Astrocyte (in vitro differentiated cells and primary cell): Measurements from ENCODE around the gene SH3RF2. TPM values are rescaled to one million over a fixed set of nuclear protein-coding genes. Genes with fewer than 3 reads are reported as not detected.

Source experiments
- DNase-seq: peaks from one replicate; pipeline ENCODE4 v3.0.0-alpha.2; 2010; ENCODE audit warnings: low read depth
- FAIRE-seq: peaks from 2 replicates; lab custom pipeline; 2011; peaks lifted over from hg19 to GRCh38; lab: Jason Lieb, UNC
- H2AFZ ChIP-seq: 2 replicates; pipeline ENCODE4 v1.6.0; 2012; ENCODE audit warnings: low read depth, low read length, inconsistent platforms
- H3K27ac ChIP-seq: 2 replicates; pipeline ENCODE4 v1.5.1; 2011; ENCODE audit warnings: low read depth, low read length, inconsistent platforms
- H3K27me3 ChIP-seq: 2 replicates; pipeline ENCODE4 v1.6.0; 2011; ENCODE audit warnings: low read length, inconsistent platforms; ENCODE audit not compliant: insufficient read depth
- H3K36me3 ChIP-seq: 2 replicates; pipeline ENCODE4 v1.5.1; 2011; ENCODE audit warnings: low read length, inconsistent platforms; ENCODE audit not compliant: insufficient read depth
- H3K4me1 ChIP-seq: 2 replicates; pipeline ENCODE4 v1.5.1; 2011; ENCODE audit warnings: low read length, inconsistent platforms; ENCODE audit not compliant: insufficient read depth
- H3K4me2 ChIP-seq: 2 replicates; pipeline ENCODE4 v1.6.0; 2012; ENCODE audit warnings: low read length, inconsistent platforms
- H3K4me3 ChIP-seq: 2 replicates; pipeline ENCODE4 v1.5.1; 2011; ENCODE audit warnings: low read depth, mild to moderate bottlenecking, low read length, inconsistent platforms; ENCODE audit not compliant: insufficient read depth
- H3K79me2 ChIP-seq: 2 replicates; pipeline ENCODE4 v1.6.0; 2012; ENCODE audit warnings: mild to moderate bottlenecking, low read length, inconsistent platforms; ENCODE audit not compliant: insufficient read depth
- H3K9ac ChIP-seq: 2 replicates; pipeline ENCODE4 v1.6.0; 2012; ENCODE audit warnings: mild to moderate bottlenecking, low read length, inconsistent platforms
- H3K9me3 ChIP-seq: 2 replicates; pipeline ENCODE4 v1.5.1; 2012; ENCODE audit warnings: low read depth, mild to moderate bottlenecking, low read length, inconsistent platforms; ENCODE audit not compliant: insufficient read depth
- H4K20me1 ChIP-seq: 2 replicates; pipeline ENCODE4 v1.6.0; 2012; ENCODE audit warnings: low read length, inconsistent platforms; ENCODE audit not compliant: insufficient read depth
- H3K27ac Mint-ChIP-seq: one replicate; pipeline ENCODE4 v1.8.0; 2021; ENCODE audit warnings: mild to moderate bottlenecking, mixed read lengths; ENCODE audit not compliant: unreplicated experiment
- H3K27me3 Mint-ChIP-seq: one replicate; pipeline ENCODE4 v1.8.0; 2021; ENCODE audit warnings: low read depth, mixed read lengths; ENCODE audit not compliant: unreplicated experiment
- H3K36me3 Mint-ChIP-seq: one replicate; pipeline ENCODE4 v1.8.0; 2021; ENCODE audit warnings: low read depth, mixed read lengths; ENCODE audit not compliant: unreplicated experiment
- H3K4me1 Mint-ChIP-seq: one replicate; pipeline ENCODE4 v1.8.0; 2021; ENCODE audit warnings: low read depth, mixed read lengths; ENCODE audit not compliant: unreplicated experiment
- H3K4me3 Mint-ChIP-seq: one replicate; pipeline ENCODE4 v1.8.0; 2021; ENCODE audit warnings: mild to moderate bottlenecking, moderate library complexity, mixed read lengths; ENCODE audit not compliant: unreplicated experiment
- H3K9me3 Mint-ChIP-seq: one replicate; pipeline ENCODE4 v1.8.0; 2021; ENCODE audit warnings: mild to moderate bottlenecking, mixed read lengths; ENCODE audit not compliant: unreplicated experiment
- CTCF ChIP-seq: IDR thresholded peaks from 2 replicates; pipeline ENCODE4 v1.5.1; 2011; ENCODE audit warnings: low read depth, mild to moderate bottlenecking, inconsistent platforms, low read length, moderate library complexity; ENCODE audit not compliant: insufficient read depth
- EZH2 ChIP-seq: IDR thresholded peaks from 2 replicates; pipeline ENCODE4 v1.6.1; 2012; ENCODE audit warnings: mild to moderate bottlenecking, low read length, inconsistent platforms; ENCODE audit not compliant: insufficient read depth
- total RNA-seq: library from RNA; stranded (reverse); gene quantifications from 2 replicates; pipeline ENCODE4 v1.2.1, GENCODE V29; 2021

SH3RF2 gene
- total RNA-seq, 1 donor from 2014 or later, result 12.3 TPM

DNA sequence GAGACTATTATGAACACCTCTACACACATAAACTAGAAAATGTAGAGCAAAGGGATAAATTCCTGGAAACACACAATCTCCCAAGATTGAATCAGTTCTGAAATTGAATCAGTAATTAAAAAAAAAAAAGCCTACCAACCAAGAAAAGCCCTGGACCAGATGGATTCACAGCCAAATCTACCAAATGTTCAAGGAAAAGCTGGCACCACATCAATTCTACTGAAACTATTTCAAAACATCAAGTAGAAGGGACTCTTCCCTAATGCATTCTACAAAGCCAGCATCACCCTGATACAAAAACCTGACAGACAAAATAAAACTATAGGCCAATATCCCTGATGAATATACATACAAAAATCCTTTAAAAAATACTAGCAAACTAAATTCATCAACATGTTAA lies 38.2 kb upstream of the SH3RF2 start:
- H3K9me3 ChIP-seq, result no peaks in the 10 kb centered on the region
- no peak overlapping the region for H3K4me2 ChIP-seq

DNA sequence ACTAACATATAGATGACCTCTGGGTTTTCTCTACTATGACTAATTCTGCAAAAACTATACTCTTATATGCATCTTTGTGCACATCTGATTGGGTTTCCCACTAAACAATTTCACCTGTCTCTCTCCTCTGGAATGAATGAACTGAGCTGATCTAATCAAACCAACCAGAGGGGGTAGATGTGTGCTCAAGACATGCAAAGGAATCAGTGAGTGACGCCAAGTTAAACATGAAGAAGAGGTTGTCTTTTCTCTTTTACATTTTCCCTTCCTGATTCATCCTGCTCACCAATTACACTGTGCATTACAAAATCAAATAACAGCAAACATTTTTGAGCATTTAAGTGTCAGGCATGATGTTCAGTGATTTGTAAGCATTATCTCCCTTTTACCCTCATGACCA lies 34.0 kb upstream of the SH3RF2 start:
- H3K9me3 ChIP-seq, result no peaks in the 10 kb centered on the region
- no peaks in the 10 kb centered on the region for H3K79me2 ChIP-seq
- H3K9me3 Mint-ChIP-seq, result peaks cover 13% of the 10 kb centered on the region
- no peak for TF ChIP-seq EZH2
- TF ChIP-seq CTCF, result no peak
- H3K4me3 Mint-ChIP-seq, result no peak overlapping the region
- H4K20me1 ChIP-seq, result no peaks in the 10 kb centered on the region
- H3K36me3 ChIP-seq, result no peaks in the 10 kb centered on the region
- H3K4me1 Mint-ChIP-seq, result no peaks in the 10 kb centered on the region
- no peaks in the 10 kb centered on the region for H3K27me3 ChIP-seq
- H3K27ac Mint-ChIP-seq, result no peak overlapping the region
- H3K36me3 Mint-ChIP-seq, result no peaks in the 10 kb centered on the region
- no peak overlapping the region for H3K4me3 ChIP-seq
- no peak overlapping the region for H3K9ac ChIP-seq
- H3K4me1 ChIP-seq, result peaks cover 5% of the 10 kb centered on the region
- DNase-seq (peak; percentile 26), FAIRE-seq (no peak)
- H3K27me3 Mint-ChIP-seq, result no peaks in the 10 kb centered on the region
- no peak overlapping the region for H2AFZ ChIP-seq
- no peak overlapping the region for H3K4me2 ChIP-seq
- no peak overlapping the region for H3K27ac ChIP-seq

More for the DNA sequence above, 38.2 kb upstream of the SH3RF2 start:
- no peaks in the 10 kb centered on the region for H3K4me1 ChIP-seq
- no peak overlapping the region for H3K27ac ChIP-seq
- H3K36me3 ChIP-seq, result no peaks in the 10 kb centered on the region
- no peak overlapping the region for H3K9ac ChIP-seq
- TF ChIP-seq CTCF (no peak), EZH2 (no peak)
- no peaks in the 10 kb centered on the region for H3K27me3 Mint-ChIP-seq
- no peak overlapping the region for H3K4me3 ChIP-seq
- no peaks in the 10 kb centered on the region for H3K79me2 ChIP-seq
- no peaks in the 10 kb centered on the region for H3K27me3 ChIP-seq
- no peak overlapping the region for H3K4me3 Mint-ChIP-seq
- no peaks in the 10 kb centered on the region for H3K36me3 Mint-ChIP-seq
- FAIRE-seq (no peak), DNase-seq (no peak)
- H3K4me1 Mint-ChIP-seq, result no peaks in the 10 kb centered on the region
- no peak overlapping the region for H2AFZ ChIP-seq
- no peaks in the 10 kb centered on the region for H4K20me1 ChIP-seq
- no peak overlapping the region for H3K27ac Mint-ChIP-seq
- H3K9me3 Mint-ChIP-seq, result peaks cover 22% of the 10 kb centered on the region

GRCh38 chr5:145903113-145903512 lies 33.3 kb upstream of the SH3RF2 start:
- H3K27ac Mint-ChIP-seq, result no peak overlapping the region
- Histone ChIP-seq H2AFZ (no peak overlapping the region), H3K4me2 (no peak overlapping the region), H3K4me1 (peaks cover 5% of the 10 kb centered on the region), H3K4me3 (no peak overlapping the region), H3K27ac (no peak overlapping the region), H3K79me2 (no peaks in the 10 kb centered on the region), H3K9me3 (no peaks in the 10 kb centered on the region), H3K36me3 (no peaks in the 10 kb centered on the region), H3K27me3 (no peaks in the 10 kb centered on the region), H3K9ac (no peak overlapping the region), H4K20me1 (no peaks in the 10 kb centered on the region)
- H3K36me3 Mint-ChIP-seq, result no peaks in the 10 kb centered on the region
- no peak overlapping the region for H3K4me3 Mint-ChIP-seq
- no peaks in the 10 kb centered on the region for H3K4me1 Mint-ChIP-seq
- peak; percentile 37 for TF ChIP-seq CTCF
- TF ChIP-seq EZH2, result no peak
- DNase-seq (no peak), FAIRE-seq (no peak)
- peaks cover 13% of the 10 kb centered on the region for H3K9me3 Mint-ChIP-seq
- H3K27me3 Mint-ChIP-seq, result no peaks in the 10 kb centered on the region
